RWPE1 (cell line): ENCODE measurements around the gene GAB2.

ENCODE experiments used
- CTCF ChIA-PET: fragments of 350-600 bp; sonication (Branson Sonifier 250); formaldehyde crosslinking; extraction: SDS; loops from one replicate; lab custom pipeline; 2021; lab: Yijun Ruan, JAX
- POLR2A ChIA-PET: fragments of 400-600 bp; formaldehyde crosslinking; extraction: SDS; loops from one replicate; lab custom pipeline; 2020; ENCODE audit warnings: antibody characterized with exemption; ENCODE audit not compliant: low non-redundant PET; lab: Yijun Ruan, JAX
- DNase-seq: peaks from one replicate; pipeline ENCODE4 v3.0.0; 2012; ENCODE audit warnings: low spot score
- H3K27ac ChIP-seq: fragments of 450-650 bp; 2 replicates; pipeline ENCODE4 v1.5.1; 2017
- TF ChIP-seq, protein P1 (sequence below): fragments of 450-650 bp; conservative IDR thresholded peaks from 2 replicates; pipeline ENCODE4 v1.5.1; 2017; ENCODE audit warnings: low read depth, mild to moderate bottlenecking

Gene GAB2

DNA sequence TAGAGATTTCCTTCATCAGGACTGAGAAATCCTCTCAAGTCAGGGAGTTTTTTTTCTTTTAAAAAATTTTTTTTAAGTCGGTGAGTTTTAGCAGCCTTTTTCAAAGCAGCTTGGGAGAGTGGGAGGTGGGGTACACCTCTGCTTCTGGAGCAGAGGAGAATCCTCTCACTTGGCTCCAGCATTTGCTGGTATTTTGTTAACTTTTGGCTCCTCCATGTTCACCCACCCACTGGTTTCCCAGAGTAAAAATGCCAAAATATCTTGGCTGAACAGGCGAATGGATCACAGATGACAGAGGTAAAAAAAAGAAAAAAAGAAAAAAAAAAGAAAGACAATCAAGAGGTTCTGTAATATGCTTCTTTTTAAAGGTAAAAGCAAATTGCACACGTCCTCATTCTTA is 68.0 kb downstream of the GAB2 start:
- ChIA-PET POLR2A (no interaction called here), CTCF (interaction anchor here (0.6 kb wide), 1 partner anchor 72 kb away, joined by 3 read pairs; no protein-coding TSS in a partner anchor)
- DNase-seq: no peak
- TF ChIP-seq, protein P1, sequence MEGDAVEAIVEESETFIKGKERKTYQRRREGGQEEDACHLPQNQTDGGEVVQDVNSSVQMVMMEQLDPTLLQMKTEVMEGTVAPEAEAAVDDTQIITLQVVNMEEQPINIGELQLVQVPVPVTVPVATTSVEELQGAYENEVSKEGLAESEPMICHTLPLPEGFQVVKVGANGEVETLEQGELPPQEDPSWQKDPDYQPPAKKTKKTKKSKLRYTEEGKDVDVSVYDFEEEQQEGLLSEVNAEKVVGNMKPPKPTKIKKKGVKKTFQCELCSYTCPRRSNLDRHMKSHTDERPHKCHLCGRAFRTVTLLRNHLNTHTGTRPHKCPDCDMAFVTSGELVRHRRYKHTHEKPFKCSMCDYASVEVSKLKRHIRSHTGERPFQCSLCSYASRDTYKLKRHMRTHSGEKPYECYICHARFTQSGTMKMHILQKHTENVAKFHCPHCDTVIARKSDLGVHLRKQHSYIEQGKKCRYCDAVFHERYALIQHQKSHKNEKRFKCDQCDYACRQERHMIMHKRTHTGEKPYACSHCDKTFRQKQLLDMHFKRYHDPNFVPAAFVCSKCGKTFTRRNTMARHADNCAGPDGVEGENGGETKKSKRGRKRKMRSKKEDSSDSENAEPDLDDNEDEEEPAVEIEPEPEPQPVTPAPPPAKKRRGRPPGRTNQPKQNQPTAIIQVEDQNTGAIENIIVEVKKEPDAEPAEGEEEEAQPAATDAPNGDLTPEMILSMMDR: no peak
- no peak overlapping the region for H3K27ac ChIP-seq

DNA sequence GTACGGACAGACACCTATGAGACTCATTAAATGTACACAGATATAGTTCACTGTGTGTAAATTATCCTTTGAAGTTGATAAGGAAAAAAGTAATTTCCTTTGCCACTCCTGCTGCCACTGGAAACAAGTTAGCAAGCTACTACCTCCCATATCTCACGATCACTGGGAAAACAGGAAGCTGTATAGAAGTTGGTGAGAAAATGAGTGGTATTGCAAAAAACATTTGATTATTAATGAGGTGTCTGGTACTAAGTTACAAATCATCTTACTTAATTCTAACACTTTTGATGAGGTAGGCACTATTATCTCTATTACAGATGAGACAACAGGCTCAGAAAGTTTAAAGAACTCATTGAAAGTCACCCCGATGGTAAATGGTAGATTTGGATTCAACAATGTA is 68.5 kb downstream of the GAB2 start:
- ChIA-PET CTCF (no interaction called here), POLR2A (no interaction called here)
- DNase-seq: no peak
- TF ChIP-seq, protein P1: no peak
- H3K27ac ChIP-seq: no peak overlapping the region

DNA sequence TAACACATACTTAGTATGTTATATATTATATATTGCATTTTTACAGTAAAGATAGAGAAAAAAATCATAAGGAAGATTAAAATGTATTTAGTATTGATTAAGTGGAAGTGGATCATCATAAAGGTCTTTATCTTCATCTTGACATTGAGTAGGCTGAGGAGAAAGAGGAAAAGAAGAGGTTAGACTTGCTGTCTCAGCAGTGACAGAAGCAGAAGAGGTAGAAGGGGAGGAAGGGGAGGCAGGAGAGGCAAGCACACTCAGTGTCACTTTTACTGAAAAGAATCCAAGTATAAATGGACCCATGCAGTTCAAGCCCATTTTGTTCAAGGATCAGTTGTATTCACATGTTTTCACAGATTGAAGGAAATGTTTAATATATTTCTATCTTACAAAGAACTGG is 69.7 kb downstream of the GAB2 start:
- POLR2A ChIA-PET: no interaction called here
- CTCF ChIA-PET: no interaction called here

DNA sequence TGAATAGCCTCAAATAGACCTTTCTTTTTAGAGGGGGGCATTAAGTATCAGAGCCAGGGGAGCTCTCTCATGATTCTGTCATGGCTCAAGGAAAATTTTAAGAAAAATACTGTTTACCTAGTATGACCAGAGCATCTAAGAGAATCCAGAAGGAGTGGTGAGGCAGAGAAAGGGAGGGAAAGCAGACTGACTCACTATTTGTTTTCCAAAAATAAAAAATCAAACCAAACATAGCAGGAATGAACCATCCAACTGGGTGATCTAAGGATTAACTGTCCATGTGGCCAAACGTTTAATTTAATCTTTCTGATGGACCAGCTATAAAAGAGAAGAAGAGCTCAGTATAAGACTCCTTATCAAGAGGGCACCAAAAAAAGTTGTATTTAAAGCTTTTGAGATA is 70.8 kb downstream of the GAB2 start:
- H3K27ac ChIP-seq: no peak overlapping the region
- POLR2A ChIA-PET: no interaction called here
- CTCF ChIA-PET: no interaction called here
- TF ChIP-seq, protein P1: no peak
- no peak for DNase-seq

More for the DNA sequence above, 69.7 kb downstream of the GAB2 start:
- TF ChIP-seq, protein P1: no peak
- no peak overlapping the region for H3K27ac ChIP-seq
- no peak for DNase-seq

DNA sequence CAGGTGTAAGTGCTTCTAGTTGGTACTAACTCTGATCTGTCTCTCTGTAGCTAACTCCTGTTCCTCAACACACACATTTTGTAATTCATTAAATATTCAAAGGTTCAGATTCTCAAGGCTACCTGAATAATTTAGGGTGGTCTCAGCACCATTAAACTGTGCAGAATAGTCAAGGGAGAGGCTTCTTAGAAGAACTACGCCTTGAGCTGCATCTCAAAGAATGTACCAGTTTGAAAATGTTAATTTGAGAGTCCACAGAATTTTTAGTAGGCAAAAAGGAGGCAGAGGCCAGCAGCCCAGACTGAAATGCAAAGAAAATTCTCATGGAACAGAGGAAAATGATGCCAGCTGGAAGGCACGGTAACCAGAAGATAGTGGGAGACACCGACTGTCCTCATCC is 72.2 kb downstream of the GAB2 start:
- CTCF ChIA-PET: no interaction called here

DNA sequence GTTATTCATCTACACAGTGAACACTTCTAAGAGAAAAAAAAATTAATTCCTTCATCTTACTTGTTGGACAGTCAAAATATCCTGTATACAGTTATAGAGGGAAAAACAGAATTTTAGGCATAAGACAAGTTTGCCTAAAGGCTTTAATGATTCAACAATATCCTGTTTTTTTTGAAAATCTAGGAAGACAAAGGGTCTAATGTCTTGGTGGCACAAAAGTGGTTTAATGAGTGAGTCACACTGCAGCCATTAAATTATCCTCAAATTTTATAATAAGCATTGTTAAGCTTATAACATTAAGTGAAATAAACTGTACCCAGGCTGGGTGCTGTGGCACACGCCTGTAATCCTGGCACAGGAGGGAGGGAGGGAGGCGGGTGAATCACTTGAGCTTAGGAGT is 72.9 kb downstream of the GAB2 start:
- ChIA-PET POLR2A (no interaction called here), CTCF (interaction anchor here (0.7 kb wide), 1 partner anchor 1554 kb away, joined by 3 read pairs; no protein-coding TSS in a partner anchor)
- no peak overlapping the region for H3K27ac ChIP-seq
- DNase-seq: no peak
- TF ChIP-seq, protein P1: no peak

More for the DNA sequence above, 72.2 kb downstream of the GAB2 start:
- DNase-seq: no peak
- TF ChIP-seq, protein P1: no peak
- POLR2A ChIA-PET: no interaction called here
- H3K27ac ChIP-seq: no peak overlapping the region

DNA sequence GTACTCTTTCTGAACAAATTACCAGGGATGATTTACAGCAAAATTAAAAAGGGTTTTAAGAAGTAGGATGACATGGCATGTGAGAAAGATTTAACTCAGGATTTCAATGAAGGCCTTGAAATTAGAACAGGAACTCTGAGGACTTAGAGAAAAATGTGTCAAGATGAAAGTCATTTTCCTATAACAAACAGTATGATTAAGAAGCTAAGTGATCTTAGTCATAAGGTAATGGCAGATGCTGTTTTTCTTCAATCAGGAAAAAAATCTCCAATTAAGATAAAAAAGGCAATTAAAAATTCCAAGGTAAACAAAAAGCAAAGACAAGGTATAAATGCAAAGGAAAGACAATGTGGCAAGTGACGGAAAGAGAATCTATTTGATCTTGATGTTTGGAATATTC is 73.5 kb downstream of the GAB2 start:
- ChIA-PET POLR2A (no interaction called here), CTCF (interaction anchor here (0.7 kb wide), 1 partner anchor 1554 kb away, joined by 3 read pairs; no protein-coding TSS in a partner anchor)
- TF ChIP-seq, protein P1: no peak
- no peak for DNase-seq
- H3K27ac ChIP-seq: no peak overlapping the region
